ENCODE data around the gene PSMB11.

The PSMB11 gene

DNA sequence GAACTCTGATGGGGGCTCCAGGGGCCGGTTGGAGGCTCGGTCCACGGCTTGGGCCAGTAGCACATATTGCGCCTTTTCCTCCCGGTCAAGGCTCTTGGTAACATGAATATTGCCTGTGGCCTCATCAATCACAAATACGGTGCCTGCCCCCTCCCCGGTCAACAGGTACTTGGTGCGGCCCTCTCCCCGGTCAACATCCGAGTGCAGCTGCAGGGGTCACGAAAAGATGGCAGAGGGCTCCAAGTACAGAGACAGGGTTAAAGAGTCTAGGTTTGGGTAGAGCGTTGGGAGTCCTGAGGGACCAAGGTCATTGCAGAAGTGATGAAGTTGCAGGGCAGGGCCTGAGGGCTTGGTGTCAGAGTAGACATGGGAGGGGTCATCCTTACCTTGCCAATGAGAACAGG lies 13.1 kb downstream of the PSMB11 start:
- TF ChIP-seq, protein P1, sequence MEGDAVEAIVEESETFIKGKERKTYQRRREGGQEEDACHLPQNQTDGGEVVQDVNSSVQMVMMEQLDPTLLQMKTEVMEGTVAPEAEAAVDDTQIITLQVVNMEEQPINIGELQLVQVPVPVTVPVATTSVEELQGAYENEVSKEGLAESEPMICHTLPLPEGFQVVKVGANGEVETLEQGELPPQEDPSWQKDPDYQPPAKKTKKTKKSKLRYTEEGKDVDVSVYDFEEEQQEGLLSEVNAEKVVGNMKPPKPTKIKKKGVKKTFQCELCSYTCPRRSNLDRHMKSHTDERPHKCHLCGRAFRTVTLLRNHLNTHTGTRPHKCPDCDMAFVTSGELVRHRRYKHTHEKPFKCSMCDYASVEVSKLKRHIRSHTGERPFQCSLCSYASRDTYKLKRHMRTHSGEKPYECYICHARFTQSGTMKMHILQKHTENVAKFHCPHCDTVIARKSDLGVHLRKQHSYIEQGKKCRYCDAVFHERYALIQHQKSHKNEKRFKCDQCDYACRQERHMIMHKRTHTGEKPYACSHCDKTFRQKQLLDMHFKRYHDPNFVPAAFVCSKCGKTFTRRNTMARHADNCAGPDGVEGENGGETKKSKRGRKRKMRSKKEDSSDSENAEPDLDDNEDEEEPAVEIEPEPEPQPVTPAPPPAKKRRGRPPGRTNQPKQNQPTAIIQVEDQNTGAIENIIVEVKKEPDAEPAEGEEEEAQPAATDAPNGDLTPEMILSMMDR (IDR thresholded peaks at IDR 0.05; ENCODE audit: low read depth, low read length), result no peak
- in situ Hi-C loops (cut with HindIII; ENCODE audit: low sequenced_read_pairs), result no loop called here
- no peak overlapping the region for H3K4me3 ChIP-seq (ENCODE audit: low read depth, low read length)
- DNase-seq (ENCODE audit: low read depth, low spot score), result no peak

DNA sequence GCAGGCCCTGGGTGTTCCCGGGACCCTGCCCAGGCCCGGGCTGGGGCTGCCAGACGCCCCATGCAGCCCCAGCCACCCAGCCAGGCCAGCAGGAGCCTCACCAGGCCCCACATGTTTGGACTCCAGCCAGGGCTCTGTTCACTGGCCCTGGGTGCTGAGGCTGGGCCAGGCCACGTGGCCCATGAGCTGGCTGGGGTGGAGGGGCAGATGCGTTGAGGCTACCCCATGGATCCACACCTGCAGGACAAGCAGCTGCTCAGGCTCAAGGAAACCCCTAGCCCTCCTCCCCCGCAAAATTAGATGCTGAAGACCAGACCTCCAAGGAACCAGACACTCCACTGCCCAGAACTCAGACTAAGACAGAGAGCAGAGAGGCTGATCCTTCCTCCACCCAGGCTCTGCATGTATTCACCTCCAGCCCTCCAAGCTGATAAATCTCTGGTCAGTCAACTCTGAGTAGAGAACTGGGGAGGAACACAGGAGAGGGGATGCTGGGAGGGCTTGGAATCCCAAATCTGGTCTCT lies 13.7 kb downstream of the PSMB11 start:
- no peak for DNase-seq (ENCODE audit: low read depth, low spot score)
- in situ Hi-C loops (cut with HindIII; ENCODE audit: low sequenced_read_pairs), result no loop called here
- no peak overlapping the region for H3K4me3 ChIP-seq (ENCODE audit: low read depth, low read length)
- TF ChIP-seq, protein P1 (IDR thresholded peaks at IDR 0.05; ENCODE audit: low read depth, low read length), result no peak

DNA sequence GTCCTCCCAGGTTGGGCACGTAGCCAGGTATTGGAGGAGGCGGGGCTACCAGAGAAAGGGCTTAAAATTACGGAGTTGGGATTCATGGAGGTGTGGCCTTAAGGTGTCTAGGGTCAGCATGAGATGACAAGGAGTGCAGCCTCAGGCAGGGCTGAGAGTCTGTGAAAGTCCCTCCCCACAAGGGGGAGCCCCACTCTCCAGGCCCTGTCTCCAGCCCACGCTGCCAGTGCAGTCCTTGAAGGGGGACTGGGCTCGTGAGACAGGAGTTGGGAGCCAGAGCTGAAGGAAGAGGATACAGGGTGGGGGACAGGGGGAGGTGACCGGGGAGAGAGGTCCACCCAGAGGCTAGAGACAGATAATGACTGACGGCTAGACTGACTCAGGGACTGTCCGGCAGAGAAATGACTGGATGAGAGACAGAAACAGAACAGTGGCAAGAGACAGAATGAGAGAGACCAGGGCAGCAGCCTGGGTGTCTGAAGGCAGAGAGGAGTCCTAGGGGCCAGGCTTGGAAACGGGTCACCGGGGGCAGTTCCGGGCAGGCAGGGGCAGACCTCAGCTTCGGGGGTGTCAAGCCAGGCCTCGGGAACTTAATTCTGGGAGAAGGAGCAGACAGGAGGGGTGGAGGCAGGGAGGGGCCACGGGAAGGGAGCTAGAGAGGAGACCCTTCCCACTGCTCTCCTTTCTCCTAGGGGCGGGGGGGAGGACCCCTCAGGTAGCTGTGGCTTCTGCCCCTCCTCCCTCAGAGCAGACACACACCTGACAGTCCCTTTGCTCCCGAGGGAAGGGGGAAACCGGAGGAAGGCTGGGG lies 14.3 kb downstream of the PSMB11 start:
- in situ Hi-C loops (cut with HindIII; ENCODE audit: low sequenced_read_pairs), result no loop called here
- peak overlapping the region; percentile 55 for H3K4me3 ChIP-seq (ENCODE audit: low read depth, low read length)
- DNase-seq (ENCODE audit: low read depth, low spot score), result peak; percentile 59
- TF ChIP-seq, protein P1 (IDR thresholded peaks at IDR 0.05; ENCODE audit: low read depth, low read length), result peak; percentile 85

DNA sequence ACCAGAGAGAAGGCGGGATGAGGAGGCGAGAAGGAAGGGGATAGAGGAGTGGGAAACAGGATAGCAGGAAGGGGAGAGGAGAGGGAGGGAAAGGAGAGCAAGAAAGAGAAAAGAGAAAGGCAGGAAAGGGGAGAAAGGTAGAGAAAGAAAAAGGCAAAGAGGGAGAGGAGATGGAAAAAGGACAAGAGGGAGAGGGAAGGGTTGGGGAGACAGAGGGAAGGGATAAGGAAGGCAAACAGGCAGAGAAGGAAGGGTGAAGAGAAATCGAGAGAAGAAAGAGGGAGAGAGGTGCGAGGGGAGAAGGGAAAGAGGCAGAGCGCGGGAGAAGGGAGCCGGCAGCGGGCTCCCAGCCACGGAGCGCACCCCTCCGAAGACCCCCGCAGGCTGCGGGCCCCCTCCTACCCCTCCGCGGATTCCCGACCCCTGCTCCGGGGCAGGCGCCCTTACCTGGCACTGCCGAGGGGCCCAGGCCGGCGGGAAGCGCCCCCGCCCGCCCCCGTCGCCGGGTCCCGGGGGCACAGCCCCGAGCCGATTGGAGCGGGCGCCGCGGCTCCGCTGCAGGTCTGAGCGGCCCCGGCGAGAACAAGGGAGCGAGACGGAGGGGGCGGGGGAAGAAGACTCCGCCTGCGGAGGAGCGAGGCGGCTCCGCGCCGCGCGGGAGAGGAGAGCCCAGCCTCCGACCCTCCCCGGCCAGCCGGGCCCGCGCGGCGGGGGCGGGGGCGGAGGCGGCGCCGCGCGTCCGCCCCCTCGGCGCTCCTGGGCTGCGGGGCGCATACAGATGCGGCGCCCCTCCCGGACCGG lies 15.1 kb downstream of the PSMB11 start, which contains the start of gene CDH24:
Gene CDH24 (minus strand): TSS at position 565 of the 801 bp plus-strand sequence. CDS start 1,787 bp downstream, outside the sequence.
- DNase-seq (ENCODE audit: low read depth, low spot score), result peak; percentile 68
- peak within 1 kb of the TSS; percentile 55 for H3K4me3 ChIP-seq (ENCODE audit: low read depth, low read length)
- TF ChIP-seq, protein P1 (IDR thresholded peaks at IDR 0.05; ENCODE audit: low read depth, low read length), result no peak
- in situ Hi-C loops (cut with HindIII; ENCODE audit: low sequenced_read_pairs), result no loop called here

DNA sequence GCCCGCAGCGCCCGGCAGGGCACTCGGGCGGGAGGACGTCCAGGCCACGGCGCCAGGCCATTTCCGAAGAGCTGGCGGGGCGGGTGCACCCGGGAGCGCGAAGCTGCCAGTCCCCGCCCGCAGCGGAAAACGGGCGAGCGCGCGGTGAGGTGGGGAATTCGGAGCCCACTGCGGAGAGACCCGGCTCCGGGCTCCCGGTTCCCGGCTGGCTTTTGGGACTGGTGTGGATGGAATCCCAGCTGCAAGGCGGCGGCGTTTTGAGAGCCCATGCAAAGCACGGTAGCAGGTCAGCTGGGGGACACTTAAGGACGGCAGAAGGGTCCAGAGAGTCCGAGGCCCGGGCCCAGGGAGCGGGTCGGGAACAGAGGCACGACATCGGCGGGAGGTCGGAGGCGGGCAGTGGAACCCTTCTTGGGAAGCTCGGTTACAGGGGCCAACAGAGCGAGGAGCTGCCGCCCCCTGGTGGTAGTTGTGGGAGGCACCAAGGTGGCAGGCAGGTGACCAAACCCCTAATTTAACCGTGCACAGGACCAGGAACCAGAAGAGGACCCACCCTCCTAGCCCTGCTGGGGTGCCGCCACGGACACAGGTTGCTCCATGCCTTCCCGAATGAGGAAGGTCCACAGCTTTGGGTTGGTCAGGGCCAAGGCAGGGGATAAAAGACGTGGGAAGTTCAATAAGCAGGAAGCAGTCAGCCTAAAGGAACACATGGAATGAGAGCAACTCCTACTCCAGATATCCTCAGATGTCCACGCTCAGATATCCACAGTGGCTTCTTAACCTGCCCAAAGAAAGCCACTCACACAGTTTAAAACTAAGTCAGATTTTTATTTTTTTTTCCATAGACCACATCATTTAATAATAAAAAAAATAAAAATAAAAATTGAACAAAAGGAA lies 16.0 kb downstream of the PSMB11 start:
- in situ Hi-C loops (cut with HindIII; ENCODE audit: low sequenced_read_pairs), result no loop called here
- peak overlapping the region; percentile 55 for H3K4me3 ChIP-seq (ENCODE audit: low read depth, low read length)
- TF ChIP-seq, protein P1 (IDR thresholded peaks at IDR 0.05; ENCODE audit: low read depth, low read length), result peak; percentile 93
- DNase-seq (ENCODE audit: low read depth, low spot score), result peak; percentile 82

All from astrocyte of the spinal cord (primary cell).